ENCODE measurements around the gene CBLN3.

DNA sequence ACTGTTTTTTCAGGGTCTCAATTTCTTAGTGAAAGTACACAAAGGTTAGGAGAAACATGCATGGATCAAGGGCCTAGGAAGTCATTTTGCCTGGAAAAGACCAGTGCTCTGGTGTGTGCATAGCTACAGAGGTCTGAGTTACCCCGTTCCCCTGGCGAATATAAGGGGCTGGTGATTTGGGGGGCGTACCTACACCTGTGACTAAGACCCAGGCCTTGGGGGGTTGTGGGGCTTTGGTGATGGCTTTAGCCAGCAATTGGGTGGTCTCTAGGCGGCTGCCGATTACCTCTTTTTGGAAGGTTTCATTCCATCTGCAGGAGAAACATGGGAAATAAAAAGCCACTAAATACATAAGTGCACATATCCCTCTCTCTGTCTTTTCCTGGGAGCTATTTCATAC, 12.0 kb upstream of the CBLN3 start:
- TF ChIP-seq EZH2phosphoT487 (IDR thresholded peaks at IDR 0.05; ENCODE audit: insufficient read depth, low read depth) (no peak), EZH2 (IDR thresholded peaks at IDR 0.05; ENCODE audit: insufficient read depth, poor library complexity, severe bottlenecking) (no peak)

Data from GM23248 (cell line).